ENCODE data around the gene CRADD. TPM values are rescaled to one million over a fixed set of nuclear protein-coding genes. Genes with fewer than 3 reads are reported as not detected.

The CRADD gene
- total RNA-seq, 4 donors from 2014 or later, result 11.8 to 49.5 (median 31.4) TPM

DNA sequence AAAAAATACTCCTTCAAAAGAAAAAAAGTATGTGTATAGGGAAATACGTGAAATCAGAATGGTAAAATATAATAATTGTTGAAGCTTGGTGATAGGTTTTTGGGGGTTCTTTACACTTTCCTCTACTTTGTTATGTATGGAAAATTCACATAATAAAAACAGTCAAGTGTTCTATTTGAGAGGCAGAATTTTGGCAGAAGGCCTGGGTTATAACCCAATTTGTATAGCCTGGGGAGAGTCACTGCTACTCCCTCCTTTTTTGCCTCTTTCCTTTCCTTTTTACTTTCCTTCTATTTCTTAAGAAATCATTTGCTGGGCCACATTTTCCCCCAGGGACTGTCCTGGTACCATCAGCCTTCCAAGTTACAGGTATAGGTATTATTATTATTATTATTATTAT, 105.7 kb downstream of the CRADD start:
- no peak overlapping the region for H3K4me3 ChIP-seq
- no peak for ATAC-seq
- TF ChIP-seq EP300 (IDR thresholded peaks at IDR 0.05) (no peak), POLR2A (IDR thresholded peaks at IDR 0.05) (no peak), POLR2AphosphoS5 (IDR thresholded peaks at IDR 0.05) (no peak)
- TF ChIP-seq, protein P1, sequence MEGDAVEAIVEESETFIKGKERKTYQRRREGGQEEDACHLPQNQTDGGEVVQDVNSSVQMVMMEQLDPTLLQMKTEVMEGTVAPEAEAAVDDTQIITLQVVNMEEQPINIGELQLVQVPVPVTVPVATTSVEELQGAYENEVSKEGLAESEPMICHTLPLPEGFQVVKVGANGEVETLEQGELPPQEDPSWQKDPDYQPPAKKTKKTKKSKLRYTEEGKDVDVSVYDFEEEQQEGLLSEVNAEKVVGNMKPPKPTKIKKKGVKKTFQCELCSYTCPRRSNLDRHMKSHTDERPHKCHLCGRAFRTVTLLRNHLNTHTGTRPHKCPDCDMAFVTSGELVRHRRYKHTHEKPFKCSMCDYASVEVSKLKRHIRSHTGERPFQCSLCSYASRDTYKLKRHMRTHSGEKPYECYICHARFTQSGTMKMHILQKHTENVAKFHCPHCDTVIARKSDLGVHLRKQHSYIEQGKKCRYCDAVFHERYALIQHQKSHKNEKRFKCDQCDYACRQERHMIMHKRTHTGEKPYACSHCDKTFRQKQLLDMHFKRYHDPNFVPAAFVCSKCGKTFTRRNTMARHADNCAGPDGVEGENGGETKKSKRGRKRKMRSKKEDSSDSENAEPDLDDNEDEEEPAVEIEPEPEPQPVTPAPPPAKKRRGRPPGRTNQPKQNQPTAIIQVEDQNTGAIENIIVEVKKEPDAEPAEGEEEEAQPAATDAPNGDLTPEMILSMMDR (IDR thresholded peaks at IDR 0.05), result no peak
- peaks cover 18 to 74% (median 25%) of the 10 kb centered on the region in 3 donors for H3K4me1 ChIP-seq
- peak overlapping the region in 1 of 4 donors; percentile 79 for H3K27ac ChIP-seq
- no peaks in the 10 kb centered on the region for H3K9me3 ChIP-seq
- 33 to 79% methylated on average over 1 of the region's 1 CpG for WGBS, 2 donors (ENCODE audit: low coverage in 1 of 2)
- H3K36me3 ChIP-seq, result no peaks in the 10 kb centered on the region
- H3K27me3 ChIP-seq, result no peaks in the 10 kb centered on the region

DNA sequence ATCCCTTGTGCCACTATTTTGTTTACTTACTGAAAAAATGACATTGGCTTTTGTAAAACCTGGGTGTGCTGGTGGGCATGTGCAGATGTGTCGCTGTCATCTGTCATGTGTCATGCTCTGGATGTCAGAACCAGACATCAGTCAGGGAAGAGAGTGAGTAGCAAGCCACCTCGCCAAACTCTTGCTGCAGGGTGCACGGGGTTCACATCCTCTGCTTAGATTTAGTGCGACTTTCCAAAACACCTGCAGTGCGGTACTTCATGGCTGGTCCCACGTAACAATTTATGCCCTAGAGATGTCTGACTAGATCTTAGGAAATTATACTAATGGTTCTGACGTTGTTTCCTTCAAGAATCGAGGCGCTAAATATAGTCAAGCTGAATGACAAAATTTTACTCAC, 106.7 kb downstream of the CRADD start:
- H3K36me3 ChIP-seq, result no peaks in the 10 kb centered on the region
- peaks cover 15 to 64% (median 21%) of the 10 kb centered on the region in 3 donors for H3K4me1 ChIP-seq
- H3K27ac ChIP-seq, result peak overlapping the region; percentile 78 to 87 (median 79)
- H3K27me3 ChIP-seq, result no peaks in the 10 kb centered on the region
- ATAC-seq, result no peak
- 65 to 70% methylated on average over 5 to 6 of the region's 9 CpGs for WGBS, 2 donors (ENCODE audit: low coverage in 1 of 2)
- H3K4me3 ChIP-seq, result no peak overlapping the region
- TF ChIP-seq, protein P1 (IDR thresholded peaks at IDR 0.05), result no peak
- TF ChIP-seq POLR2A (IDR thresholded peaks at IDR 0.05), result no peak
- H3K9me3 ChIP-seq, result no peaks in the 10 kb centered on the region

DNA sequence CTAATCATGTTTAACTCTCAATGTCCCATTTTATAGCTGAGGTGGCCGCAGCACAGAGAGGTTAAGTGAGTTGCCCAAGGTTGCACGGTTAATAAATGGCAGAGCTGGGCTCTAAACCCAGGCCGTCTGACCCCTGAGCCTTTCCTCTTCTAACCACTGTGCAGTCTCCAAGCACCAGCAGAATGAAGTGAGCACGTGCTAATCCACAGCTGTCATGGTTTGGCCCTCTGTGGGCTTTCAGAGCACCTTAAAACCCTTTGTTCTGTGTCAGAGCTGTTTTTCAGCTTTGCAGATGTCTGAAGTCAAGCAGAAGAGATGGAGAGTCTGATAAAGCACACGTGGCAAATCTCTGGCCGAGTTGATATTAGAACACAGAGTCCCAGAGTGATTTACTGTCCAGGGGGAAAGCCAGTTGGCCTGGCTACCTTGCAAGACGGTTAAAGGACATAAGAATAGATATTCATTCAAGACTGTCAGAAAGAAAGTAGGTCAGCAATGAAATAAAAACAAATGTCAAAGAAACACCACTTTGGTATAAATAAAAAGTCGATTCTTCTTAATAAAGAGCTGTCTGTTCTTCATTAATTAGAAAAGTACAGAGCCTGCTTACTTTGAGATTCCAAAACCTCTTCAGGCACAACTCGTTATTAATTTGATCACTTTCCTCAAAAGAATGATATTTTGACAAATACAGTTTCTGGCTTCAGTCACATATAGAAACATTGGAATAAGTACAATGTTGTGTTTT, 107.3 kb downstream of the CRADD start:
- 8 to 12% methylated on average over 8 to 9 of the region's 9 CpGs for WGBS, 2 donors (ENCODE audit: low coverage in 1 of 2)
- H3K4me1 ChIP-seq, result peaks cover 13 to 57% (median 17%) of the 10 kb centered on the region in 3 donors
- H3K27ac ChIP-seq, result peak overlapping the region; percentile 78 to 87 (median 79)
- ATAC-seq, result peak; percentile 87
- H3K4me3 ChIP-seq, result no peak overlapping the region
- no peaks in the 10 kb centered on the region for H3K9me3 ChIP-seq
- H3K36me3 ChIP-seq, result no peaks in the 10 kb centered on the region
- H3K27me3 ChIP-seq, result no peaks in the 10 kb centered on the region
- TF ChIP-seq POLR2AphosphoS5 (IDR thresholded peaks at IDR 0.05) (peak; percentile 97), EP300 (IDR thresholded peaks at IDR 0.05) (peak; percentile 82), POLR2A (IDR thresholded peaks at IDR 0.05) (no peak)
- TF ChIP-seq, protein P1 (IDR thresholded peaks at IDR 0.05), result no peak

DNA sequence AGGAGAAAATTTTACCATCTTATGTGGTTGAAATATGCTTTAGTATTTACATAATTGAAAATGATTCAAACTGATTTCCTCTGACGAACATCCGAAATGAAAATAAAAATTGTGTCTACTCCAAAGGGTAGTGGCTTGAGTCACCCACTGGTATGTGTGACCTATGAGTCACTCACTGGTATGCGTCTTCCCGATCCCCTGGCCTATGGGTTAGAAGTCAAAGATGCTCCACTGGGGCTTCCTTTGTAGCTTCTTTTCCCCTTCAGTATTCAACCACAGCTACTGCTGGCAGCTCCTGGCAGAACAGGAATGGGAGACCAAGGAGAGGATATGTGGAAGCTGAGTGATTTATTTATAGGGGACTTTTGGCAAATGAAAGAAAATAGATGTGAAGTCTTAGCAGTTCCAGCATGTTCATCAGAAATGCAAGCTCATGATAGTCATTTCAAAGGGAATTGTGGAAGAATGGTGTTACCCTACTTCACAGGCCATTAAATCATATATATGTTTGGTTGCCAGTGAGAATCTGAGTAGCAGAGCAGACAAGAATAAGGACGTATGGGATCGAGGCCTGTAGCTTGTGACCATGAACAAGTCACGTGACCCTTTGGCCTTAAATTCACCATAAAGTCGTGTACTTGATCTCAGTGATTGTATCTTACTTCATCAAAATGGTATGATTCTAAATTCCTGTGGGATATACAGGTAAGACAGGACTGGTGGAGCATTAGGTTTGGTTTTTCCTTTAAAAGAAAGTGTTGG, 108.3 kb downstream of the CRADD start:
- peak overlapping the region; percentile 78 to 87 (median 79) for H3K27ac ChIP-seq

More for the DNA sequence above, 108.3 kb downstream of the CRADD start:
- Histone ChIP-seq H3K9me3 (no peaks in the 10 kb centered on the region), H3K27me3 (no peaks in the 10 kb centered on the region), H3K4me3 (no peak overlapping the region), H3K36me3 (no peaks in the 10 kb centered on the region), H3K4me1 (peaks cover 13 to 48% (median 17%) of the 10 kb centered on the region in 3 donors)
- WGBS, 2 donors (ENCODE audit: low coverage in 1 of 2), result 31 to 44% methylated on average over 8 of the region's 8 CpGs
- TF ChIP-seq POLR2A (IDR thresholded peaks at IDR 0.05) (no peak), EP300 (IDR thresholded peaks at IDR 0.05) (peak; percentile 45), POLR2AphosphoS5 (IDR thresholded peaks at IDR 0.05) (peak; percentile 99)
- TF ChIP-seq, protein P1 (IDR thresholded peaks at IDR 0.05), result peak in 1 of 4 experiments; percentile 13
- peak; percentile 88 for ATAC-seq
